NCI-H774 (cell line): Measurements from ENCODE around the gene TLCD3A.
A peak's percentile ranks its signal among the peaks of the same experiment; 100 is the strongest.
"Not testable (repeated sequence)": the region's sequence is repeated elsewhere in the genome, so short reads cannot be mapped to it uniquely, and the experiment has no call there.

ENCODE experiments used
- DNase-seq: peaks from one replicate; lab custom pipeline; 2025; lab: John Stamatoyannopoulos, UW

Gene TLCD3A

DNA sequence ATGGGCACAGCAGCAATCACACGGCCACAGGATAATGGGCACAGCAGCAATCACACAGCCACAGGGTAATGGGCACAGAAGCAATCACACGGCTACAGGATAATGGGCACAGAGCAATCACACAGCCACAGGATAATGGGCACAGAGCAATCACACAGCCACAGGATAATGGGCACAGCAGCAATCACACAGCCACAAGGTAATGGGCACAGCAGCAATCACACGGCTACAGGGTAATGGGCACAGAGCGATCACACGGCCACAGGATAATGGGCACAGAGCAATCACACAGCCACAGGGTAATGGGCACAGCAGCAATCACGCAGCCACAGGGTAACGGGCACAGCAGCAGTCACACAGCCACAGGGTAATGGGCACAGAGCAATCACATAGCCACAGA lies 17.0 kb downstream of the TLCD3A start:
- not testable (repeated sequence) for DNase-seq

DNA sequence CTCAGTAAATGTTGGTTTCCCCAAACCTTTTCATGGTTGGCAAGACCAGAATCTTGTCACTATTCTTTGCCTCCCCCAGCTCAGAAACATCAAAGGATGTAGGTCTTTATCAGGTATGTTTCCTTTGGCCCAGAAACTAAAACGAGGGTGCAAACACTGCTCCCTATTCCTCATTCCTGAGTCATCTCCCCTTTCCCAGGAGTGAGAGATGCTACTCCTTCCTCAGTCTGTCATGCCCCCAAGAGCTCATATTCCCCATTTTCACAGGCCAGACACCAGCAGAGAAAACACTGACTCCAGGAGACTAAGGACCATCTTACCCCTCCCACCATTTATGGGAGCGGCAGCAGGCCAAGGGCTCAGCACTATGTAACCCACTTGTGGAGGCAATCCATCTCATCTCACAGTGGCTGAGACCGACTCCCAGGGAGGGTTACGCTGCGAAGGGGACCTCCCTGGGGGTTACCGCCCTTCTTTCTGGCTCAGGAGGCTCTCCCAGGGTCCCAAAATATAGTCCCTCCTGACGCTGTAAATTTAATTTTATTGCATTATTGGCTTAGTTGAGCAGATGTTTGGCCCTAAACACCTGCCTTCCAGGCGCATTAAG lies 18.1 kb downstream of the TLCD3A start:
- DNase-seq = no peak

DNA sequence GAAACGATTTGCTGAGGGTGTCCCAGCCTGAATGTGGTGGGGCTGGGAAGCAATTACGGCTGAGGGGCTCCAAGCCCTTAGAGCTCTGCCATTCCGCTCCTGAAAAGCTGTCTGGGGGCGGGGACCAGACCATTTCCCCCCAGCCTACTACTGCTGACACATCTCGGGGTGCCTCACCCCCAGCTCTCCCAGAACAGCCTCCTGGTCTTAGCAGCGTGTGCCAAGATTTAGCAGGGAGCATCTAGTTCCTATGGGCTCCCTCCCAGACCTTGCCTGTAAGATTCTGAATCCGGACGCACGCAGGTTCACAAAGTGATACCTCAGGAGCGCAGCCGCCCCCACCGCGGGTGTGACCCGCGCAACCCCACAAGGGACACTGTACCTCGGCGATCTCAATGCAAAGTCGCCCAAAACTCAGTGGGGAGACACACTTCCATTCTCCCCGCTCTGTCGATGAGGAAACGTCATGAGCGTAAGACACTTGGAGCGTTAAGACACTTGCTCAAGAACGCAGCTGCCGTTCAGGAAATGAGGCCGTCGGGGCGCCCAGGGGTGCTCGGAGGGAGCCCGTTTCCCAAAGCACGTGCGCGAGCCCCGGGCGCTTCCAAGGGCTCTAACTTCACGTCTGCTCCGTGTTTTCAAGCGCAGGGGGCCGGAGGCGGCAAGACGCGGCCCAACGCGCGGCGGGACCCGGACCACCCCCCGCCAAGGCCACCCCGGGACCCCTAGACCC lies 19.0 kb downstream of the TLCD3A start:
- no peak for DNase-seq

- peak; percentile 67 for DNase-seq
Observed at GRCh38 chr17:752002-752619, 19.7 kb downstream of the TLCD3A start, which contains the start of gene GEMIN4. TSS of gene GEMIN4 (minus strand) at chr17:752264. CDS start at chr17:752142, 122 bp downstream.

GRCh38 chr17:752620-753219 lies 20.3 kb downstream of the TLCD3A start:
- no peak for DNase-seq

DNA sequence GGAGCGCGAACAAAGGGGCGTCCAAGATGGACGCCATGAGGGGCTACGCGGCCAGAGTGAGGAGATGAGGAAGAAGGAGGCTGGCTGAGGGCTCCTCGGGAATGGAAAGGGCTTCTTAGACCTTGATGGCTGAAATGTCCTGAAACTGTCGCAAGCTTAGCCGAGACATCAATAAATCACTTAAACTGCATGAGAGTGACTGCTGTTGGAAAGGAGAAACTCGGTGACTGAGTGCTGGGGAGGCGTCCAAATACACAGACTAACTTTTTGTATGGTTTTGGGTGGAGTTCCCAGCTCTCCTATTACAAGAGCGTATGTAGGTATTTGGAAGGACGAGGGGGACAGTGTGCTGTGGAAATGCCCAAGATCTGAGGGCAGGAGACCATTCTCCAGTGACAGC lies 21.0 kb downstream of the TLCD3A start:
- no peak for DNase-seq

DNA sequence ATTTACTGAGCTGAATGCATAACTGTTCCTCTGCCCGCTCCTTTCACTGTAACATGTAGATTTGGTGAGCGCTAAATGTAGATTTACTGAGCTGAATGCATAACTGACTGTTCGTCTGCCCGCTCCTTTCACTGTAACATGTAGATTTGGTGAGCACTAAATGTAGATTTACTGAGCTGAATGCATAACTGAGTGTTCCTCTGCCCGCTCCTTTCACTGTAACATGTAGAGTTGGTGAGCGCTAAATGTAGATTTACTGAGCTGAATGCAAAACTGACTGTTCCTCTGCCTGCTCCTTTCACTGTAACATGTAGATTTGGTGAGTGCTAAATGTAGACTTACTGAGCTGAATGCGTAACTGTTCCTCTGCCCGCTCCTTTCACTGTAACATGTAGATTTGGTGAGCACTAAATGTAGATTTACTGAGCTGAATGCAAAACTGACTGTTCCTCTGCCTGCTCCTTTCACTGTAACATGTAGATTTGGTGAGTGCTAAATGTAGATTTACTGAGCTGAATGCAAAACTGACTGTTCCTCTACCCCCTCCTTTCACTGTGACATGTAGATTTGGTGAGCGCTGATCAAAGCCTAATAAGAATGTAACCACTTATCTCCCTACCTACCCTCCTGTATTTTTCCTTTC lies 23.0 kb downstream of the TLCD3A start:
- not testable (repeated sequence) for DNase-seq

GRCh38 chr17:756010-756567 lies 23.7 kb downstream of the TLCD3A start:
- DNase-seq = not testable (repeated sequence)

DNA sequence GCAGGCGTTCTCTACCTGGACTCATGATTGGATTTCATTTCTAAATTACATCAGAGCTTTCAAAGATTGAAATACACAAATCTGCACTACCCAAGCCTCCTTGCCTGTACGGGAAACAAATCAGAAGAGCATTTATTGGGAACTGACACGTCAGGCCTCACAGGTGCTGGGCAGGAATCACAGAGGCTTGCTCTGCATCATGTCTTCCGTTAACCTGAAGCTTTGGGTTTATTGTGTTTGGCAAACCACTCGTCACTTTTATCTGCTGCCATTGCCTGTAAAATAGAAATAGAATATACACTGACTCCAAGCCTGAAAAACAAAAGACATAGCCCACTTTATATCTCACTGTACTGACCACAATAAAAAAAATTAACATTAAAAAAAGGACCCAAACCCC lies 27.6 kb downstream of the TLCD3A start:
- DNase-seq = no peak

- DNase-seq = no peak
Observed at GRCh38 chr17:760371-760770, 28.0 kb downstream of the TLCD3A start.

- no peak for DNase-seq
Observed at GRCh38 chr17:767076-767475, 34.7 kb downstream of the TLCD3A start.

GRCh38 chr17:773016-773415 lies 40.6 kb downstream of the TLCD3A start:
- DNase-seq = no peak

DNA sequence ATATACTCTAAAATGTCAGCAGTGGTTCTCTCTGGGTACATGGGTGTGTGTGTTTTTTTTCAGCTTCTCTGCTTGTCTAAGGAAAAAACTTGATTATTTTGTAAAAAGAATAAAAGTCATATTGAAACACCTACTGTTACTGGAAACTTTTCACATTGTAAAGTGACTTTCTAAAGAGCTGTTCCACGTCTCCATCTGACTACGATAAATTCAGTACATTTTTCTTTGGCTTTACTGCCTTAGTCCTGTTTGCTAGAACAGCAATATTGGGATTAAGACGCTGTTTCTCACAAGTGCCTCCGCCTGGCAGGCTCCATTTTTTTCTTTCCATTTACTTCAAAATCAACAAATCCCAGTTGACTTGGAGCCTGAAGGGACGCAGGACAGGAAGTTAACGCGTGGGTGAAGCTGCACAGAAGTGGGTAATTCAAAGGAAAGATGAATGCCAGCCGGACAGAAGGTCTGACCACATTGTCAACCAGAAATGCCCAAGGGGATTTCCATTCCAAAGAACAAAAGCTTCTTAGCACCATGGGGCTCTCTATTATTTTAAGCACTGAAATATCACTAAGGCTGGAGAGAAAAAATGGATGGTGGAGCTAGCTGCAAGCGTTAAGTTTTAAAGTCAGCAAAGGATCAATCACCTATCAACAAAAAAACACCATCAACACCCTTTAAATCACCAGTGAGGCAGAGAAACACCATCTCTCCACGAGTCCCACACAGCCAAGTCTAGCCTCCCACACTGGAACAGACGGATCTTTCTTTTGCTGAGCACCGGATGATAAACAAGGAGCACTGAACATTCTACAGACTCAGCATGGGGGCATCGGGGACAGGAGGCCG lies 41.3 kb downstream of the TLCD3A start:
- DNase-seq = no peak

DNA sequence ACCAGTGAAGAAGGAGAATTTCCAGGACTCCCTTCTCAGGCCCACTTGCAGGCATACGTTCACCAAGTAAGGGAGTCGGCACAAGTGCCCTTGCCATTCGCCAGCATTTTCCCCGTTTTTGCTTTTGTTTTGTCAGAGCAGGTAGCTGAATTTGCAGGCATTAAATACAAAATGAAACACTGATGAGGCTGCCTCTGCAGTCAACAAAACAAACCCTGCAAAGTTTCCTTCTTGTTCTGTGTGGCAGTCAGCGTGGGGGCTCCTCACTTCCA lies 41.9 kb downstream of the TLCD3A start:
- no peak for DNase-seq

DNA sequence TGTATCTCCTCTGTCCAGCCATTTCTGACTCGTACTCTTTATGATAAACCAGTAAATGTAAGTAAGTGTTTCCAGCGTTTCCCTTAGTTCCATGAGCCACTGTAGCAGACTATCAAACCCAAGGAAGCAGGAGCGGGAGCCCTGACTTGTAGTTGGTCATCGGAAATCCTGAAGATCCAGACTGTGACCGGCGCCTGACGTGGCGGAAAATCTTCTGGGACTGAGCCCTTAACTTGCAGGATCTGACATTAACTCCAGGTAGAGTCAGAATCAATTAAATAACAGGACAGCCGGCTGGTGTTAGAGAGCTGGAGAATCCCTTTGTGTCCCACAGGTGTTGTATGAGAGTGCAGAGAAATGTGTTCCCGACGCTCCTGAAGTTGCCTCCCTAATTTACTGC lies 45.7 kb downstream of the TLCD3A start:
- no peak for DNase-seq

DNA sequence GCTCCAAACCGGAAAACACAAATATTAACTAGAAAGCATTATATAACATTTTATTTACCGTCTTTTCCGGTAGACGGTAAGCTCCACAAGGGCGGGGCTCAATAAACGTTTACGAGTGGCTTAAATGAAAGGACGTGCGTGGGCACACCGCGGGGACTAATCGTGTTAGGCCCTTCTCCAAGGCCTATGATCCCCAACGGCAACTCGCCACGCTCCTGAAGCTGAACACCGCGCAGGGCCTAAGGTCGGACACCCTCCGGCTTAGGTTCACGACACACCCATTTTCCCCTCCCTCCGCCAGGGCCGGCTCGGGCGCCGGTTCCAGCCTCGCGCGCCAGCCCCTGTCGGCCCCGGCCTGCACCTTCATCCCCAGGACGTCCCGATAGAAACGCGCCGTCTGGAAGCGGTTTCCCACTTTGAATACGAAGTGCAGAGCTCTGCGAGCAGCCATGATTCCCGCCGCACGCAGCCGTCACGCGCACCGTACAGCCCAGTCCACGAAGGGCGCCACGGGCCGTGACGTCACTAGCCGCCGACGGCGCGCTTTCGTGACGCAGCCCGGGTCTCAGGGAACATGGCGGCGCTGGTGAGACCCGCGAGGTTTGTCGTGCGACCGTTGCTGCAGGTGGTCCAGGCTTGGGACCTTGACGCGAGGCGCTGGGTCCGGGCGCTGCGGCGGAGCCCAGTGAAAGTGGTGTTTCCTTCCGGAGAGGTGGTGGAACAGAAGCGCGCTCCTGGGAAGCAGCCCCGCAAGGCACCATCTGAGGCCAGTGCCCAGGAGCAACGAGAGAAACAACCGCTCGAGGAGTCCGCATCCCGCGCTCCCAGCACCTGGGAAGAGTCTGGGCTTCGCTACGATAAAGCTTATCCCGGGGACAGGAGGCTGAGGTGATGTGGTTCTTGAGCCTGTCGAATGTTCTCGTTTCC lies 49.7 kb downstream of the TLCD3A start, which contains the start of the genes GLOD4 and MRM3:
Gene GLOD4, minus strand, starts transcription at position 476 of the 927 bp plus-strand sequence. Its CDS starts 25 bp downstream, at position 451.
Gene MRM3, plus strand, starts transcription at position 549 of the 927 bp plus-strand sequence. Its CDS starts 26 bp downstream, at position 575.
- peak; percentile 43 for DNase-seq

DNA sequence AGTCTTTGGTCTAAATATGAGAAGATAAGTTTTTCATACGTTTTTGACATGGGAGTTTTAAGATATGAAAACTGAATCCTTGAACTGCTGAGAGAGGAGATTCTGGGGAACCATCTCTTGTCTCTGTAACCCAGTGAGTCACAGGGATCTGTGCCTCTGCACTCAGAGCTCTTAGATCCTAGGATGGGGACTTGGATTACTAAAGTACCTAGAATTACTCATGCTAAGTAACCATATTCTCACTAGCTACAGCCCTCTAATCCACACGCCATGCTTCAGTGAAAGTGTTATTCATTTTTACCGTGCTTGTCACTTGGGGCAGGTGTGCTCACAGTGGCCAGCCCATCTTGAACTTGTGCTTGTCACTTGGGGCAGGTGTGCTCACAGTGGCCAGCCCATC lies 51.7 kb downstream of the TLCD3A start:
- no peak for DNase-seq

DNA sequence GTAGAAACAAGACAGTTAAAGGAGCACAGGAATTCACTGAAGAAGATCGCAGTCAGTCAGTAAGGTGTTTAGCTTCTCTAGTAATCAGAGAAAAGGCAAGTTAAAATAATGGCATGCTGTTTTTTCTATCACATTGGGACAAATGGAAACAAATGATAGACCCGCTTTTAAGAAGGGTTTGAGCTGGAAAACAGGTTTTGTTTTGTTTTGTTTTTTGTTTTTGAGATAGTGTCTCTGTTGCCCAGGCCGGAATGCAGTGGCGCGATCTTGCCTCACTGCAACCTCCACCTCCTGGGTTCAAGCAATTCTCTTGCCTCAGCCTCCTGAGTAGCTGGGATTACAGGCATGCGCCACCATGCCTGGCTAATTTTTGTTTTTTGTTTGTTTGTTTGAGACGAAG lies 53.5 kb downstream of the TLCD3A start:
- not testable (repeated sequence) for DNase-seq

GRCh38 chr17:787641-788221 lies 55.3 kb downstream of the TLCD3A start:
- DNase-seq = no peak

DNA sequence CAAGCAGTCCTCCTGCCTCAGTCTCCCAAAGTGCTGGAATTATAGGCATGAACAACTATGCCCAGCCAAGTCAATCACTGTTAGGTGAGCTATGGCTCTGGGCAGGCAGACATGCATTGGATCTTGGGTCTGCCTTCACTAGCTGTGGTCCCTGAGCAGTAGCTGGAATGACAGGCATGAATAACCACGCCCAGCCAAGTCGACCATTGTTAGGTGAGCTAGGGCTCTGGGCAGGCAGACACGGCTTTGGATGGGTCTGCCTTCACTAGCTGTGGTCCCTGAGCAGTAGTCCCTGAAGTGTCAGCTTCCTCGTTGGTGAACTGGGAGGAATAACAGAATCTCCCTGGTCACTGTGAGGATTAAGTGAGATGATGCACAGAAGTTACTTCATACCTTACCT lies 56.2 kb downstream of the TLCD3A start:
- DNase-seq = no peak
